ENCODE data around the gene MEX3C.

The MEX3C gene

DNA sequence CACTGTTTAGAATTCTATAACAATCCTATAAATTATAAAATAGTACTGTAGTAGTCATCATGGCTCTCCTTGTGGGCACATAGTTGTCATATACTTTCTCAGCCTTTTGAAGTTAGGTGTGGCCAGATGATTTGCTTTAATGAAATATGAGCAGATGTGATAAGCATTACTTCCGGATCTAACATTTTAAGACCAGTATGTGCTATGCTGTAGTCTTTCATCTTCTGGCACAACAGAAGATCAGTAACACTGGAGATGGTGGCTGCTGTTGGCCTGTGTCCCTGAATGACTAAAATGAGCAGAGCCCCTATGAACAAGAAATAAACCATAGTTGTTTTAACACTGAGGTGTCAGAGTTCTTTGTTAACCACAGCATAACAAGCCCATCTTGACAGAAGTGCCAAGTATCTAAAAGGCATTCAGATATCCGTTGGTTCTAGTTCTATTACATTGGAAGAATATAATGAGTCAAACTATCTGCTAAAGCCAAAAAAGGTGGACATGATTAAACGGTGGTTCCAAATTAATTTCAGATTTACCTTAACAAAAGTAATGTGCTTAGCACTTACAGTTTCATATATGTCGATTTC lies 6.3 kb downstream of the MEX3C start:
- DNase-seq: peak; percentile 80

- no peak for DNase-seq
Measured at GRCh38 chr18:51190000-51190399, 7.5 kb downstream of the MEX3C start.

DNA sequence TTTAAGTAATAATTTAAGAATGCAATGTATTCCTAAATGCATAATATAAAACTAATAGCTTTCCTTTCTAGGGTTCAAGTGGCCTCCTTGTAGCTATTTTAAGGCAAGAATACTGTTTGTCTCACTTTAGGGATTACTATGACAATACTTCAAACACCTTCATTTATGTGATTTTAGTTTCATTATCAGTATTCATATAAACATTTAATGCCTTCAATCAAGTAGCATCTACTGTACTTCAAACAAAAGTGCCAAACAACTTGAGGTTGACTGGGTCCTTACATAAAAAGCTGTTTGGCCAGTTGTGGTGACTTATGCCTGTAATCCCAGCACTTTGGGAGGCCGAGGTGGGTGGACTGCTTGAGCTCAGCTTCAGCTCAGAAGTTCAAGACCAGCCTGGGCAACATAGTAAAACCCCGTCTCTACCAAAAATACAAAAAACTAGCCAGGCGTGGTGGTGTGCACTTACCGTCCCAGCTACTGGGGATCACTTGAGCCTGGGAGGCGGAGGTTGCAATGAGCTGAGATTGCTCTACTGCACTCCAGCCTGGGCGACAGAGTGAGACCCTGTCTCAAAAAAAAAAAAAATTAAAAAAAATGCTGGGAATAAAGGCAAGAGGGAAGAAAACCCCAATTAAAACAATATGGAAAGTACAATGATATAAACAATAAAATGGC lies 9.3 kb downstream of the MEX3C start:
- DNase-seq: peak; percentile 39

DNA sequence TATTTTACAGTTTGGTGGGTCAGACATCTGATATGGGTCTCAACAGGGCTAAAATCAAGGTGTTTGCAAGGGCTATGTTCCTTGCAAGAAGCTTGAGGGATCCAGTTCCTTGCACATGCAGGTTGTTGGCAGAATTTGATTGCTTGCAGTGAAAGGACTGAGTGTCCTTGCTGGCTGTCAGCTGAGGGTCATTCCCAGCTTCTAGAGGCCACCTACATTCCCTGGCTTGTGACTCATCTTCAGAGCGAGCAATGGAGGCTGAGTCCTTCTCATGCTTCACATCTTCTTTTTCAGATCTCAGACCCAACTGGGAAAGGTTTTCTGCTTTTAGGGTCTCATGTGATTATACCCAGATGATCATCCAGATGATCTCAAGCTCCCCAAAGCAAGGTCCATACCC lies 12.4 kb downstream of the MEX3C start:
- DNase-seq: no peak

- no peak for DNase-seq
Measured at GRCh38 chr18:51184091-51184457, 13.4 kb downstream of the MEX3C start.

- no peak for DNase-seq
Measured at GRCh38 chr18:51183372-51184090, 13.9 kb downstream of the MEX3C start.

DNA sequence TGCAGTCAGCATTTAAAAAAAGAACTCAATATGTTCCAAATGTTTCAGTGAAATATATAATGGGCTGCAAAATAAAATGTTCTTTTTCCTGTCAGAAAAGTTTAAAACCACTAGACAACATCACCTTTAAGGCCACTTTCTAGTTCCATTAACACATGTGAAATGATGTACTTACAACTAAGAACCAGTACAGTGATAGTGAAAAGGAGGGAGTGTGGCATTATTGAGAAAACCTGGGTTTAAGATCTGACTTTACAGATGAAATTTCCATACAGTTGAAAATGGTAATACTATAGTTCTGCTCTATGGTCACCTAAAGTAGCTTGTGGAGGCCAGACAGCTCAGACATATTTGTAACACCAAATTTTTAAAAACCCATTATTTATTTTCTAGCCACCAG lies 14.7 kb downstream of the MEX3C start:
- DNase-seq: no peak

GRCh38 chr18:51171625-51172259 lies 25.7 kb downstream of the MEX3C start:
- peak; percentile 55 for DNase-seq

DNA sequence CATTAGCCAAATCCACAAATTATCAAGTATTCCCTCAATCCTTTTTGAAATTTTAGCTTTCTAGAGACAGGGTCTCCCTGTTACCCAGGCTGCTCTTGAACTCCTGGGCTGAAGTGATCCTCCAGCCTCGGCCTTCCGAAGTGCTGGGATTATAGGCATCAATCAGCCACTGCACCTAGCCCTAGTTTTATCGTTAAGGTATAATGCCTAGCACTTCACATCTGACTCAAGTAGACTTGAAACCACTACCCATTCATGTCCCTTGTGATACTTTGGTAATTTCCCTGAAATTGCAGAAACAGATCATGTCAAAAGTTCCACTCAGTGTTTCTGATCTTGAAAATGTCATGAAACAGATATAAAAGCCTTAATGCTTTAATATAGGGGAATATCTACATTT lies 26.3 kb downstream of the MEX3C start:
- DNase-seq: peak; percentile 70

DNA sequence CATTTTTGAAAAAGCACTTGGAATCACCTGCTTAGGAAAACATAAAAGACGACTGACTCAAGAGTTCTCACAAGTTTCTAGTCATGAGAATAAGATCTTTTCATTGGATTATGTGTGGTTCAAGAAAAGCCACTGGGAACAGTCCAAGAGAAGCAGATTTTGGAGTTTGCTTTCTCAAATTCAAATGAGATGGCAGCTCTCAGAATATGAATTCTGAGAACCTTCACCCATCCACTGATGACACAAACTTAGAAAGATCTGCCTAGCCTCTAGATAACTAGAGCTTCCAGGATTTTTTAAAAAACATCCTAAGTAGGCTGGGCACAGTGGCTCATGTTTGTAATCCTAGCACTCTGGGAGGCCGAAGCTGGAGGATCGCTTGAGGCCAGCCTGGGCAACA lies 26.8 kb downstream of the MEX3C start:
- DNase-seq: peak; percentile 47

- peak; percentile 44 for DNase-seq
Measured at GRCh38 chr18:51169731-51170130, 27.8 kb downstream of the MEX3C start.

- DNase-seq: peak; percentile 53
Measured at GRCh38 chr18:51168960-51169662, 28.4 kb downstream of the MEX3C start.

- DNase-seq: no peak
Measured at GRCh38 chr18:51168026-51168742, 29.3 kb downstream of the MEX3C start.

DNA sequence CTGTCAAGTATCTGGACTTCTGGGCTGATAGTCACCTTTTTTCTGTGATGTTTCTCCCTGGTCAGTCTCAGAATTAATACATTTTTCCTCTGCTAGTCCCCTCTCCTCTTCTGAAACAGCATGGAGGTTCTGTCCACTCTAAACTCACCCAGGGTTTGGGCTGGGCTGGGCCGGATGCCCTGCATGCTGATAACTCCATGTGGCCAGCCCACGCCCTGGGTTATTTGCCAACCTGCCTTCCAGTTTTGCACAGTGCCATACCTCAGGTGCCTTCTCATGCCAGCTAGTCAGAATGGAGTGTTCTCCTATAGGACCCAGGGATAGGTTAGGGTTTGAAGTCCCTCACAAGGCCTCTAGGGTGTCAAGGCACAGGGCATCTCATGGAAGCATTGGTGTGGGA lies 32.2 kb downstream of the MEX3C start:
- DNase-seq: no peak

DNA sequence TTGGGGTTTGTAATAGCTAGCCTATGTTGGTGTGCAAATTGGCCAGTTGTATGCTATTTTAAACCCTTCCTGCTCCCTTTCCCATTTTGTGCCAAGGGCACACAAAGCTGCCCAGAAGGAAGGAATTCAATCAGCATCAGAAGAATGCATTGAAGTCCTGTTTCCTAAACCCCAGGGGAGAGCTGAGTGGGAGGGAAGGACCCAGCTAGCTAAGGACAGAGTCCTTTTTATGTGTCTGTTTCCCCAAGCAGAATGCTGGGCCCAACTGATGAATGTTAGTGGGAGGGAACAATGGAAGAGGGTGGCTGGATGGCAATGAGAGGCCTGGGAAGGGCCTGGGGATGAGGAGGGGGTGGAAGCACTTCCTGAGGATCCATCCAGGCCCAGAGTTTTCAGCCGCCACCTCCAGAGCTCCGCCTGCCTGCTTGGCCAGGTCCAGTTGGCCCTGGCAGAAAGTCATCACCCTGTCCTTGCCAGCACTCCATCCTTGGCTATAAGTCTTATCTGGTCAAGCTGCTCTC lies 32.7 kb downstream of the MEX3C start:
- no peak for DNase-seq

GRCh38 chr18:51164342-51164741 lies 33.1 kb downstream of the MEX3C start:
- DNase-seq: no peak

- DNase-seq: no peak
Measured at GRCh38 chr18:51163543-51163942, 33.9 kb downstream of the MEX3C start.

GRCh38 chr18:51162617-51163016 lies 34.9 kb downstream of the MEX3C start:
- DNase-seq: no peak

GRCh38 chr18:51160646-51161045 lies 36.8 kb downstream of the MEX3C start:
- DNase-seq: no peak

DNA sequence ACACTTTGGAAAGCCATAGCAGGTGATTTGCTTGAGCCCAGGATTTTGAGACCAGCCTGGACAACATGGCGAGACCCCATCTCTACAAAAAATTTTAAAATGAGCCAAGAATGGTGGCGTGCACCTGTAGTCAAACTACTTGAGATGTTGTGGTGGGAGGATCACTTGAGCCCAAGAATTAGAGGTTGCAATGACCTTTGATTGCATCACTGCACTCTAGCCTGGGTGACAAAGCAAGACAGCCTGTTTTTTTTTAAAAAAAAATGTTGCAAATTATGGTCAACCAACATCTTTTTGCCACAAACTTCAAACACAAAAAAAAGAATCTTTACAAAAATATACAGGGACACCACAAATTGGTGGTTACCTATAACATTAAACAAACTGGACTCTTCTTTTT lies 40.3 kb downstream of the MEX3C start:
- DNase-seq: no peak

DNA sequence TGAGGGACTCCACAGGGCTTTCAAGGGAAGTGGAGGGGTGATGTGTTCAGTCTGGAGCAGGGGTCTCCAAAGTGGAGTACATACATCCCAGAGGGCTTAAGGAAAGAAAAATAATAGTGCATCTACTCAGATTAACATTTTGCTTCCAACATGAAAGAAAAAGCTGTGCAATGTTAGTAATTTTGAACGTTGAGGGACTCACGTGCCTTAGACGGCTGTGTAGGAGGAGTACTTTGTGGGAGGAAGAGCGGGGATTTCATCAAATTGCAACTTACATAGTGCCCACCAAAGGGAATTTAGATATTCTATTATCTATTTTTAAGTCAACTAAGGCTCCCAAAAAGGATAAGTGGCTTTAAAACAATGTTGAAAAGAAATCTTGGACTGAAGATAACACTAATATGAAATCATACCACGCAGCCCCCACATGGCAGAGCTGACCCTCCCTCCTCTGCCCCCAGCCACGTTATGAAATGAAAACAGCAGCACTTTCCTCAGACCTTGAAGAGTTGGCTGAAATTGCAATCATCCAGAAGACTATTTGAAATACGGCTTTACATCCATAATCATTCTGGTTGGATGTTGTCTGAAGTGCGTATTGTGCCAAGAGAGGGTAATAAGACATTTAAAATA lies 42.9 kb downstream of the MEX3C start:
- DNase-seq: no peak
